NCI-H2227 treated with DMSO at 0.1 percent for 48 hours (cell line): Measurements from ENCODE around the gene GKAP1.
"Not testable (repeated sequence)": the region's sequence is repeated elsewhere in the genome, so short reads cannot be mapped to it uniquely, and the experiment has no call there.

Experiments
- DNase-seq: peaks from one replicate; lab custom pipeline; 2025; lab: John Stamatoyannopoulos, UW

Gene GKAP1

DNA sequence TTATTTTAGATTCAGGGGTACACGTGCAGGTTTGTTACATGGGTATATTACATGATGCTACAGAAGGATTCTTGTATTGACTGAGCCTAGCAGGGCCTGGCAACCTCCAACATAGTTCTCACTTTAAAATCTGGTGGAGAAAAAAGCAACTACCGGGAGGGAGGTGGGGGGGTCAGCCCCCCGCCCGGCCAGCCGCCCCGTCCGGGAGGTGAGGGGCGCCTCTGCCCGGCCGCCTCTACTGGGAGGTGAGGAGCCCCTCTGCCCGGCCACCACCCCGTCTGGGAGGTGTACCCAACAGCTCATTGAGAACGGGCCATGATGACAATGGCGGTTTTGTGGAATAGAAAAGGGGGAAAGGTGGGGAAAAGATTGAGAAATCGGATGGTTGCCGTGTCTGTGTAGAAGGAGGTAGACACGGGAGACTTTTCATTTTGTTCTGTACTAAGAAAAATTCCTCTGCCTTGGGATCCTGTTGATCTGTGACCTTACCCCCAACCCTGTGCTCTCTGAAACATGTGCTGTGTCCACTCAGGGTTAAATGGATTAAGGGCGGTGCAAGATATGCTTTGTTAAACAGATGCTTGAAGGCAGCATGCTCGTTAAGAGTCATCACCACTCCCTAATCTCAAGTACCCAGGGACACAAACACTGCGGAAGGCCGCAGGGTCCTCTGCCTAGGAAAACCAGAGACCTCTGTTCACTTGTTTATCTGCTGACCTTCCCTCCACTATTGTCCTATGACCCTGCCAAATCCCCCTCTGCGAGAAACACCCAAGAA is 88.8 kb downstream of the GKAP1 start:
- not testable (repeated sequence) for DNase-seq

DNA sequence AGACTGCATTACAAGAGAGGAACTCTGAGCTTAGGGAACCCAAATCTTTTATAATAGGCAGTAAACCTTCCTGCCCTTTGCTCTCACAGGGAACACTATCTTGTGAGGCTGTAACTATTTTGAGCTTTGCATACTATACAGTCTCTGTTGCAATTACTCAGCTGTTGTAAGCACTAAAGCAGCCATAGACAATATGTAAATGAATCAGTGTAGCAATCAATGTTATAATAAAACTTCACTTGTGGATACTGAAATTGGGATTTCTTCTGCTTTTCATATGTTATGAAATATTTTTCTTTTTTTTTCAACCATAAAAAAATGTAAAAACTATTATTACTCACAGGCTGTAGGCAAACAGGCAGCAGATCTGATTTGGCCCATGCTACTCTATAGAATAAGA is 93.1 kb downstream of the GKAP1 start:
- no peak for DNase-seq

DNA sequence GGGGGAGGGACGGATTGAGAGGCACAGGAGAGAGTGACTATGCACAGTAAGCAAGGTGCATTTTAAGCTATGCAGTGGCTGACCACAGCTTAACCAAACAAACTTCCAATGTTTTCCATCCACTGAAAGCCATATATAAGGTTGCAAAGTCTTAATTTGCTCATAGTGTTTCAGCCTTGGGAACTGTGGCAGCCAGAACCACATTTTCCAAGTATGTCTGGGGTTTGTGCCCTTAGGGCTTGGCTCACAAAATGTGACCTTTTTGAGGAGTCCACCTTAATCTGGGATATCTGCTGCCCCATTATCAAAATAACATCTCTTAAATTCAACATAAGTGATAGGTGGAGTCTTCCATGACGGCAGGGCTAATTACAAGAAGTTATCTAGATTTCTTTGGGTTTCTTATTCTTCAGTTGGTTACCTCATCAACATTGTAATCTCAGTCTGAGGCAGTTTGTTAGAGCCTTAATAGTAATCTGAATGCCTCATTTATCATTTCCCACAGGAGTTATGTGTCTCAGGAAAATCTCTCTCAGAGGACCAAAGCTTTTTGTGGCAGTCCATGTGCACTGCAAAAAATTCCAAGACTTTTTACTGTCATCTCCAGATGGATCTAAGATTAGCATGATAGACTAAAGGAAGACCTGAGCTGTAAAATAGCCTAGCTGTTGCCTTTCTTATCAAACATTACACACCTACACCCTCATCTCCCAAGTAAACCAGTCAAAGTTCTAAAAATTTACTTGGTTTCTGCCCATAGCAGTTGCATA is 94.7 kb downstream of the GKAP1 start:
- DNase-seq: no peak

DNA sequence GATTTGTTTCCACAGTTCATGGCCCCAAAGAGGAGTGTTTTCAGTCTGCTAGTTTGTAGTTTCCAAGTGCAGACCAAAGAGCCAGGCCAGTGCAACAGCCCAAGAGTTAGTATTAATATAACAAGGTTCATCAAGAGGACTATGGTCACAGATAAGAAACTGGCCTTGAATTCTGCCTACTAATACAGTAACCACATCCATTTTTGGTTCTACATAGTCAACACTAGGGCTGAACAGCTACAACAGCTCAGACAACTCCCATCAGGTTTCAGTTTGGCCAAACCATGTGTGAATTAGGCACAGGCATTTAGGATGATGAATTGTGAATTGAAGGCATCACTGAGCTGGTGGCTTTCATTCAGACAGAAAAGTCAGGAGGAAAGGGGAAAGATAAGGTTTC is 96.1 kb downstream of the GKAP1 start:
- DNase-seq: no peak

DNA sequence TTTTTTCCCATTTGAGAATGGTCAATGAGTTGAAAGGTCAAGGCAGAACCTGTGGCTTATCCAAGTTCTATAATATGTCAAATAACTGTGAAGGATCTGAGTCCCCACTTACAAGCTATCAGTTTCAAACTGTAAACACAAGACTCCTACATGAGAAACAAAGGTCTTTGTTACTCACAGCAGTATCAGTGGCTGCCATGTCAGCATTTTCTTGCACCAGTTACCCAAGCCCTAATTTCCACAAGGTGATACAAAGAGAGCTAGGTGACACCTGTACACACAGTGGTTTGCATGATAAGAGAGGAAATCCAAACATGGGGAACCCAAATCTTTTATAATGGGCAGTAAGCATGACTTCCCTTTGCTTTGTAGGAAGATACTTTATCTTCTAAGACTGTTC is 101.8 kb downstream of the GKAP1 start:
- no peak for DNase-seq

DNA sequence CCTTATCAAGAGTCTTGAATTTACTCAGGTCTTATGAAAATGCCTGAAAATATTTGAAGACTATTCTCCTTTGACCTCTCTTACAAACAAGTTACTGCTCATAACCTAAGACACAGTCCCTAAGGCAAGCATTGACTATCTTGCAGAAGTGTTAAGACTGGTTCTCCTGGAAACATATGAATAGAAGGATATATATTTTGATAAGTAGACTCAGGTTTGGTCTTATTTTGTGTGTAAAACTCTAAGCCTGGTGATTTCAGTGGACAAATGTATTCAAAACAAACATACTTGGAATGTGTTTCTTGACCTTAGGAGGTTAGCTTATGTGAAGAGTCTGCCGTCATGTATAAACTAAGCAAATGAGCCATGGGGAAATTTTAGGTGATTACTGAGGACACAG is 102.3 kb downstream of the GKAP1 start:
- DNase-seq: no peak

DNA sequence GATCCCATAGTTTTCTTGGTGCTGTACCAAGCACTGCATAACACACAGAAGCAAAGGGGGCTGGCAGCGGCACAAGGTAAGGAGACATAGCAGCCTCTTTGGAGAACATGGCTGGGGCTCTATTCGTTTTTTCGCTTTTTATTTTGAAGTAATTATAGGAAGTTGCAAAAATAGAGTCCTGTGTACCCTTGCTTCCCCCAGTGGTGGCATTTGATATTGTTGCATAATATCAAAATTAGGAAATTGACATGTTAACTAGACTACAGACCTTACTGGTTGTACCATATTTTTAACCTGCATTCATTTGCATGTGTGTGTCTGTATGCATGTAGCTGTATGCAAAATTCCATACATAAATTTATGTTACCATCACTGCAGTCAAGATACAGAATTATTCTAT is 103.2 kb downstream of the GKAP1 start:
- no peak for DNase-seq

DNA sequence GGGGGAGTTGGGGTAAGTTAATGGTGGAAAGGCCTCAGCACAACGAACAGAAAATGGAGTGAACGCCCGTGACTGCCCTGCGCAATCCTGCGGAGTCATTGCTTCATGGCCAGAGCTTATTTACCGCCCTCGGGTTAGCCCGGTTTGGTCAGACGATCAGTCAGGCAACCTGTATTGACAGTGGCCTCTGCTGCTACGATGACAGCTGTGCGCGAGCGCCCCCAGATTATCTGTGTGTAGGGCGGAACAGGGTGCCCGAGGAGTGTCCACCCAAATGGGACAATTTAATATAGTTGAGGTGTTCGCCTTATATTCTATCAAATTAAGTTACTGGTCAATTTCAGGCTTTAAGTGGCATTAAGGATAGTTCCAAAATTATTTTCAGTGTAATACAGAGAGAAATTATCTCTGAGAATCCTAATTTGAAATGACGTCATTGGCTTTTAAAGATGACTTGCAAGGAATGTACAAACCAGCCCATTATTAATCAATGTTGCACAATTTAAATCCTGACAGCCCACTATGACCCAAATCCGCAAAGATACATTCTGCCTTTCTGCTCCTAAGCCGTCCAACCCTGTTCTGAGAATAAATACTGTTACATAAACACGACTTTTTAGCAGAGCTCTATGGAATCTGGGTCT is 108.9 kb downstream of the GKAP1 start:
- DNase-seq: no peak

DNA sequence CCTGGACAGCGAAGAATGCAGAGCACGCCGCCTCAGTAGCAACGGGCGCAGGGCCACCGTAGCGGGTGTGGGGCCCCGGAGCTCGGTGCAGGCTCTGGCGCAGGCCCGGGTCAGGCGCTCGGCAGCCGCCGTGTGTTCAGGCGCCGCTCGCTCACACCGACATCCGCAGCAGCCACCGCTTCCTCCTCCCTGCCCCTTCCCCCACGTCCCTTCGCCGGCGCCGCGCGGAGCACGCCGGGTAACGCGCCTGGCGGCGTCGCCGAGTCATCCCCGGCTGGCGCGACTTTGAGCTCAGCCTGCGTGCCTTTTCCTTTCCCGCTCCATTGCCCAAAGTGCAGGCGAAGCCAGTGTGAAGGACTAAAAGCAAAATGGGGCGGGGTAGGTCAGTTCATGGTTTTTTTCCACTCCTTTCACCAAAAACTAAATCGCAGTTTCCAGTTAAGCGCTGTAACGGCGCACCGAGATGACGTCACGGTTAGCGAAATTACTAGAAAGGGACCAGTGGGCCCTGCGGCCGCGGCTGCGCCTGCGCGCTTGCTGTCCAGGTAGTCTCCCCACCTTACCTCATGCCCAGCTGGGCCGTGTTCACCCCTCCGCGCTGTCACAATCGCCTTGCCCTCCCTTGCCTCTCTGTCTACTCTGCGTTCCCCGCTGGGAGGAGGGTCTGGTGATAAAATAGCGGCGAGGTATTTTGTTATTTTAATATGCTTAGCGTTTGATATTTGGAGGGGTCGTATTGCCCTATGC is 109.6 kb downstream of the GKAP1 start, which contains the start of gene UBQLN1:
Gene UBQLN1, minus strand, starts transcription at position 191 of the 747 bp plus-strand sequence. CDS start 279 bp downstream, outside the sequence.
- DNase-seq: peak; percentile 81

GRCh38 chr9:83707518-83707767 is 110.1 kb downstream of the GKAP1 start:
- DNase-seq: no peak

- peak; percentile 16 for DNase-seq
These were observed 110.7 kb downstream of the GKAP1 start for GRCh38 chr9:83706676-83707517.

DNA sequence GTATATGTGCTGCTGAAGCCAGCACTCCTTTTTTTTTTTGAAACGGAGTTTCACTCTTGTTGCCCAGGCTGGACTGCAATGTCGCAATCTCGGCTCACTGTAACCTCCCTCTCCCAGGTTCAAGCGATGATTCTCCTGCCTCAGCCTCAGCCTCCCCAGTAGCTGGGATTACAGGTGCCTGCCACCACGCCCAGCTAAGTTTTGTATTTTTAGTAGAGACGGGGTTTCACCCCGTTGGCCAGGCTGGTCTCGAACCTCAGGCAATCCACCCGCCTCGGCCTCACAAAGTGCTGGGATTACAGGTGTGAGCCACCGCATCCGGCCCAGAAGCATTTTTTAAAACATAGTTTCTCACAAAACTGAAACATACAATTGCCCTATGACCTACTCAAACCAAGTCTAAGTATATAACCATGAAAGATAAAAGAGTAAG is 112.3 kb downstream of the GKAP1 start:
- not testable (repeated sequence) for DNase-seq

DNA sequence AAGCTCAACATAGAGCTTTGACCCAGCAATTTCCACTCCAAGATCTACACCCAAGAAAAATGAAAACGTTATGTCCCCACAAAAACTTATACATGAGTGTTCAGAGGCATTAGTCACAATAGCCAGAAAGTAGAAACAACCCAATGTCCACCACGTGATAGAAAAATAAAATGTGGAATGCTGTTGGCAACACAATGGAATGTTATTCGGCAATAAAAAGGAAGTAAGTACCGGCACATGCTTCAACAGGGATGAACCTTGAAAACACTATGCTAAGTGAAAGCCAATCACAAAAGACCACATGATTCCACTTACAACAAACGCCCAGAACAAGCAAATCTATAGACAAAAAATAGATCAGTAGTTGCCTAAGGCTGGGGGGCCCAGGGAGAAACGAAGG is 115.8 kb downstream of the GKAP1 start:
- DNase-seq: no peak

- no peak for DNase-seq
These were observed 116.3 kb downstream of the GKAP1 start for GRCh38 chr9:83701286-83701685.

- DNase-seq: no peak
These were observed 118.0 kb downstream of the GKAP1 start for GRCh38 chr9:83699615-83700014.

DNA sequence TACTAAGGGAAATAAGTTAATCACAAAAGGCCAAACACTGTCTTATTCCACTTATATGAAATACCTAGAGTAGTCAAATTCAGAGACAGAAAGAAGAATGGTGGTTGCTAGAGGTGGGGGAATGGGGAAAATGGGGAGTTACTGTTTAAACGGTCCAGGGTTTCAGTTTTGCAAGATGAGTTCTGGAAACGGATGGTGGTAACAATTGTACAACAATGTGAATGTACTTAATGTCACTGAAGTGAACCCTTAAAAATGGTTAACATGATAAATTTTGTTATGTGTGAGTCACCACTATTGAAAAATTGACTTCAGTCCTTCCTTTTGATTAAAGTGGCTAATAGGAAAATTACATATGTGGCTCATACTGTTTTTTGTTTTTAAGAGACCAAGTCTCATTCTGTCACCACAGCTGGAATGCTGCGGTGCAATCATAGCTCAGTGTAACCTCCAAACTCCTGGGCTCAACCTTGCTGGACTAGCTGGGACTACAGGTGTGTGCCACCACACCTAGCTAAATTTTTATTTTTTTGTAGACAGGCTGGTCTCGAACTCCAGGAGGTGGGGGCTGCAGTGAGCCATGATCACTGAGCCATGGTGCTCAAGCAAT is 118.5 kb downstream of the GKAP1 start:
- DNase-seq: no peak

DNA sequence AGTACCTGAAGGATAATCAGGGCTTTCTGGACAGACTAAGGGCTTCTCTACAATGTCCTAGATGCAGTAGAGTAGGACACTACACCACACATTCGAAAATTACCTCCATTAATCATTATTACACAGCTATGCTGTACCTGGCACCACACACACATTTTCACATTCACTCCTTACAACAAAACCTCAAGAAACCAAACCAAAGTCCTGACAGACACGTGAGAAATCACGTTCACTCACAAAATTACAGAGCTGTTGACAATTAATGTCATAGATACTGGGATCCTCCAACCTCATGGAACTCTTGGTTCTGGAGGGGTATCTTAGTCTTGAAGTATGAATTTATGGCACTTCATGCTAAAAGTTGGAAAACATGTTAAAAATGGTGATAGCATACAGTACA is 126.1 kb downstream of the GKAP1 start:
- DNase-seq: no peak
